ENCODE data around the gene POGZ. TPM values are rescaled to one million over a fixed set of nuclear protein-coding genes. Genes with fewer than 3 reads are reported as not detected.

Gene POGZ
- total RNA-seq, 1 experiment from 2014 or later: 77.9 TPM

- no TSS peak for BruUV-seq (replicated peaks)
- ATAC-seq: no peak
- H3K4me1 ChIP-seq (ENCODE audit: insufficient read depth, low read length): peaks cover 13% of the 10 kb centered on the region
- no peaks in the 10 kb centered on the region for H3K9me3 ChIP-seq (ENCODE audit: low read length)
- no peak overlapping the region for H2AFZ ChIP-seq (ENCODE audit: low read length)
- H3F3A ChIP-seq (ENCODE audit: low read length, unreplicated experiment): no peaks in the 10 kb centered on the region
- peaks cover 5% of the 10 kb centered on the region for H4K20me1 ChIP-seq (ENCODE audit: low read length)
- H3K9me2 ChIP-seq (replicated peaks; ENCODE audit: low read length): no peaks in the 10 kb centered on the region
- intact Hi-C loops (cut with micrococcal nuclease): no loop called here
- no peaks in the 10 kb centered on the region for H3K27me3 ChIP-seq (ENCODE audit: low read length)
- CTCF ChIA-PET: no interaction called here
- H3K27ac ChIP-seq (ENCODE audit: low read length): no peak overlapping the region
- POLR2A ChIA-PET (ENCODE audit: unreplicated experiment): no interaction called here
- H3K79me2 ChIP-seq (ENCODE audit: low read length): peaks cover 27% of the 10 kb centered on the region
- no peak for DNase-seq
- H3K9ac ChIP-seq (ENCODE audit: low read length): no peak overlapping the region
- peaks cover 56% of the 10 kb centered on the region for H3K36me3 ChIP-seq (ENCODE audit: low read depth, low read length)
- no peak overlapping the region for H3K4me2 ChIP-seq (ENCODE audit: low read length)
- no peak overlapping the region for H3K4me3 ChIP-seq (ENCODE audit: low read length)
- TF ChIP-seq EZH2phosphoT487 (IDR thresholded peaks at IDR 0.05; ENCODE audit: borderline replicate concordance, low read length) (no peak), CTCF (conservative IDR thresholded peaks at IDR 0.05; ENCODE audit: low read depth, low read length) (no peak), EZH2 (IDR thresholded peaks at IDR 0.05; ENCODE audit: low read length, unreplicated experiment) (no peak)
Measured at GRCh38 chr1:151403612-151404011, 55.7 kb downstream of the POGZ start.

- no peak overlapping the region for H3K4me2 ChIP-seq (ENCODE audit: low read length)
- H3K9me3 ChIP-seq (ENCODE audit: low read length): no peaks in the 10 kb centered on the region
- H3K27ac ChIP-seq (ENCODE audit: low read length): no peak overlapping the region
- ChIA-PET CTCF (no interaction called here), POLR2A (ENCODE audit: unreplicated experiment) (interaction anchor here (0.7 kb wide), 1 partner anchor 78 kb away, joined by 4 read pairs; no protein-coding TSS in a partner anchor)
- H2AFZ ChIP-seq (ENCODE audit: low read length): no peak overlapping the region
- DNase-seq: no peak
- no peak overlapping the region for H3K9ac ChIP-seq (ENCODE audit: low read length)
- peaks cover 13% of the 10 kb centered on the region for H3K4me1 ChIP-seq (ENCODE audit: insufficient read depth, low read length)
- H3K9me2 ChIP-seq (replicated peaks; ENCODE audit: low read length): no peaks in the 10 kb centered on the region
- no peak for ATAC-seq
- H3K27me3 ChIP-seq (ENCODE audit: low read length): no peaks in the 10 kb centered on the region
- peaks cover 27% of the 10 kb centered on the region for H3K79me2 ChIP-seq (ENCODE audit: low read length)
- intact Hi-C loops (cut with micrococcal nuclease): no loop called here
- peaks cover 5% of the 10 kb centered on the region for H4K20me1 ChIP-seq (ENCODE audit: low read length)
- BruUV-seq (replicated peaks): no TSS peak
- peaks cover 48% of the 10 kb centered on the region for H3K36me3 ChIP-seq (ENCODE audit: low read depth, low read length)
- TF ChIP-seq EZH2phosphoT487 (IDR thresholded peaks at IDR 0.05; ENCODE audit: borderline replicate concordance, low read length): no peak
- no peak for TF ChIP-seq CTCF (conservative IDR thresholded peaks at IDR 0.05; ENCODE audit: low read depth, low read length)
- no peak for TF ChIP-seq EZH2 (IDR thresholded peaks at IDR 0.05; ENCODE audit: low read length, unreplicated experiment)
- no peak overlapping the region for H3K4me3 ChIP-seq (ENCODE audit: low read length)
- H3F3A ChIP-seq (ENCODE audit: low read length, unreplicated experiment): no peaks in the 10 kb centered on the region
Measured at GRCh38 chr1:151402764-151403163, 56.5 kb downstream of the POGZ start.

- peak overlapping the region; percentile 88 for H3K4me2 ChIP-seq (ENCODE audit: low read length)
- peaks cover 42% of the 10 kb centered on the region for H3K36me3 ChIP-seq (ENCODE audit: low read depth, low read length)
- no peak for DNase-seq
- peaks cover 5% of the 10 kb centered on the region for H4K20me1 ChIP-seq (ENCODE audit: low read length)
- no peaks in the 10 kb centered on the region for H3K27me3 ChIP-seq (ENCODE audit: low read length)
- H3K9ac ChIP-seq (ENCODE audit: low read length): no peak overlapping the region
- H3K79me2 ChIP-seq (ENCODE audit: low read length): peaks cover 27% of the 10 kb centered on the region
- no peak for TF ChIP-seq EZH2 (IDR thresholded peaks at IDR 0.05; ENCODE audit: low read length, unreplicated experiment)
- no peak for TF ChIP-seq EZH2phosphoT487 (IDR thresholded peaks at IDR 0.05; ENCODE audit: borderline replicate concordance, low read length)
- no peak for TF ChIP-seq CTCF (conservative IDR thresholded peaks at IDR 0.05; ENCODE audit: low read depth, low read length)
- H3K4me1 ChIP-seq (ENCODE audit: insufficient read depth, low read length): peaks cover 13% of the 10 kb centered on the region
- no peaks in the 10 kb centered on the region for H3F3A ChIP-seq (ENCODE audit: low read length, unreplicated experiment)
- intact Hi-C loops (cut with micrococcal nuclease): no loop called here
- no peaks in the 10 kb centered on the region for H3K9me2 ChIP-seq (replicated peaks; ENCODE audit: low read length)
- no peaks in the 10 kb centered on the region for H3K9me3 ChIP-seq (ENCODE audit: low read length)
- no peak overlapping the region for H3K27ac ChIP-seq (ENCODE audit: low read length)
- no peak overlapping the region for H3K4me3 ChIP-seq (ENCODE audit: low read length)
- ChIA-PET CTCF (no interaction called here), POLR2A (ENCODE audit: unreplicated experiment) (interaction anchor here (0.6 to 0.7 kb wide), 2 partner anchors 20 to 77 kb away, joined by 3 to 4 read pairs; no protein-coding TSS in a partner anchor)
- no TSS peak for BruUV-seq (replicated peaks)
- no peak overlapping the region for H2AFZ ChIP-seq (ENCODE audit: low read length)
- ATAC-seq: no peak
Measured at GRCh38 chr1:151401860-151402259, 57.4 kb downstream of the POGZ start.
